ENCODE results near the gene THUMPD3.

GRCh38 chr3:9379327-9379726 is 16.5 kb downstream of the THUMPD3 start:
- TF ChIP-seq ZNF274 (IDR thresholded peaks at IDR 0.05; ENCODE audit: low read depth, low read length) (no peak), YY1 (IDR thresholded peaks at IDR 0.05; ENCODE audit: insufficient read depth, insufficient read length) (no peak), SUZ12 (IDR thresholded peaks at IDR 0.05; ENCODE audit: extremely low read depth, insufficient read depth, insufficient read length) (no peak)

Data from NT2/D1 (cell line).